COLO668 (cell line): ENCODE measurements around the gene SULF2.

ENCODE experiments used
- DNase-seq: peaks from one replicate; lab custom pipeline; 2025; ENCODE audit not compliant: unreplicated experiment; lab: John Stamatoyannopoulos, UW

Gene SULF2

DNA sequence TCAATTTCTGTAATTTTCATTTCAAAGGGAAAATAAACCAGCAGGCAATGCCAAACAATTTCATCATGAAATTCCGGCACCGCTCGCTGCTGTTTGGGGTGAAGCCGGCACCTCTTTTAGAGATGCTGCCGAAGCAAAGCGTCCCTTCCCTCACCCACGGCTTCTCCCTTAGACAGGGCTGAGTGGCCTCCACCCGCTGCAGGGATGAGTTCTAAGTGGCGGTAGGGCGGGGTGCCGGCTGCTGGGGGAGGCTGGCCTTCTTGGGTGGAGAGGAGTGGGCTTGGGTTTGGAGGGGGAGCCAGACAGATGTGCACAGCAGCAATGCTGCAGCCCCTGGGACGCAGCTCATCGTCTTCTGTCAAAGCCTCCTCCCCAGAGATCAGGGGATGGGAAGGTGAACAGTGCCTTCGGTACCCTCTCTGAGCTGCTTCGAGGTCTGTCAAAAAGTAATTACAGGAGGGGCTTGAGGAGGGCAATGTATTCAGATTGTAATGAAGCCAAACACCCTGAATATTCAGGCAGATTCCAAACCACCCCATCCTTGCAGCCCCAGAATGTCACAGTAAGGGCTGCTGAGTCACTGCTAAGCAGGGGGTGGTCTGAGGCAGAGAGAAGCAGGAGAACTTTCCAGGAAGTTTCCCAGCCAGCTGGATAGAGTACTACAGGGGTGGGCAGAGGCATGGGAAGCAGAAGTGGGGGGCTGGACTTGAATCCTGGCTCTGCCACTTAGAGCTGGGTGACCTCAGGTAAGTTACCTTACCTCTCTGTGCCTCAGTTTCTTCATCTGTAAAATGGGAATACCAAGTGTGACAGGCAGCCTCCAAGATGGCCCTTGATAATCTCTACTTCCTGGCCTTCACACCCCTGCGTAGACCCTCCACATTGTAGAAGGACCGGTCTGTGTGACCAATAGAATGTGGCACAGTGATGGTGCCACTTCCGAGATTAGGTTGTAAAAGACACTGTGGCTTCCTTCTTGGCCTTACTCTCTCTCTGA, 96.6 kb downstream of the SULF2 start:
- DNase-seq: no peak

DNA sequence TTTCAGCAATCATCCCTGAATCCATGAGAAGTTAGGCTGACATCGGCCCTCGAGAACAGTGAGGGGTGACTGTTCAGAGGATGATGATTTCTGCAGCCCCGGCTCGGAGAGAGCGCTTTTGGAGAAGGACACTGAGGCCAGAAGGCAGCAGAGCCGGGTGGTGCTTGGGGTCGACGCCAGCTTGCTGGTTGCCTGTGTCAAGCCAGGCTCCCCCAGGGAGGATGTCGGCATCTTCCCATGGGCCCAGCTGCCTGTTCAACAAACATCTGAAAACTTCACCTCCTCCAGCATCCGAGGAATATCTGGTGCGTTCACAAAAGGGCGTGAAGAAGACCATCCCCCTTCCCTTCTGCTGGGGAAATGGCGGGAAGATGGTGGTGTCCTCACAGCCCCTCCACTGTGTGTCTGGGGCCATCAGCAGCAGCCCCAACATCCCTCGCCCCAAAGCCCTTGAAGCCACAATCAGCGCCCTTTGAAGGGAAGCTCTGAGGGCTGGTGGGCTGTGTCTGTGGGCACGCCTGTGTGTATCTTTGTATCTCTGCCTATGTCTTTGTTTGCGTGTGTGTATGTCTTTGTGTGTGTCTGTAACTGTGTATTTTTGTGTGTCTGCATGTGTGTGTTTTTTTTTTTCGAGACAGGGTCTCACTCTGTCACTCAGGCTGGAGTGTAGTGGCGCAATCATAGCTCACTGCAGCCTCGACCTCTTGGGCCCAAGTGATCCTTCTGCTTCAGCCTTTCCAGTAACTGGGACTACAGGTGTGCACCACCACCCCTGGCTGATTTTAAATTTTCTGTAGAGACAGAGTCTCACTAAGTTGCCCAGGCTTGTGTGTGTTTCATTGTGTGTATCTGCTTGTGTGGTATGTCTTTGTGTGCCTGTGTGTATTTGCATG, 97.9 kb downstream of the SULF2 start:
- no peak for DNase-seq

DNA sequence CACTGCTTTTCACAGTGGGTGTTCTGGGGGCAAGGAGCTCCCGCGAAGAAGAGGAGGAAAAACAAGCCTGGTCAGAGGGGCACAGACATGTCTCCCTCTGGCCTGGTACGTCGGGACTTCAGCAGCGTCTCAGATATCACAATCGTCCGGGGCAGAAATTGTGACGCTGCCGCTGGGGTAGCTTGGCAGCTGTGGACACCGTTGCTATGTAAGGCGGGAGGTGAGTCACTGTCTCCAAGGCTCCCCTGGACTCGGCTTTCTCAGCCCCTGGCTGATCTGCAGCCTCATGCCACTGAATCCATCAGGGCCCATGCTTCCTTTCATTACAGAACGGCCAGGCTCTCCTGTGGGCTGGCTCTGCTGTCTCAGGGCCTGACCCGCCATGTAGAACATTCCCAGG, 98.7 kb downstream of the SULF2 start:
- DNase-seq: peak; percentile 41

DNA sequence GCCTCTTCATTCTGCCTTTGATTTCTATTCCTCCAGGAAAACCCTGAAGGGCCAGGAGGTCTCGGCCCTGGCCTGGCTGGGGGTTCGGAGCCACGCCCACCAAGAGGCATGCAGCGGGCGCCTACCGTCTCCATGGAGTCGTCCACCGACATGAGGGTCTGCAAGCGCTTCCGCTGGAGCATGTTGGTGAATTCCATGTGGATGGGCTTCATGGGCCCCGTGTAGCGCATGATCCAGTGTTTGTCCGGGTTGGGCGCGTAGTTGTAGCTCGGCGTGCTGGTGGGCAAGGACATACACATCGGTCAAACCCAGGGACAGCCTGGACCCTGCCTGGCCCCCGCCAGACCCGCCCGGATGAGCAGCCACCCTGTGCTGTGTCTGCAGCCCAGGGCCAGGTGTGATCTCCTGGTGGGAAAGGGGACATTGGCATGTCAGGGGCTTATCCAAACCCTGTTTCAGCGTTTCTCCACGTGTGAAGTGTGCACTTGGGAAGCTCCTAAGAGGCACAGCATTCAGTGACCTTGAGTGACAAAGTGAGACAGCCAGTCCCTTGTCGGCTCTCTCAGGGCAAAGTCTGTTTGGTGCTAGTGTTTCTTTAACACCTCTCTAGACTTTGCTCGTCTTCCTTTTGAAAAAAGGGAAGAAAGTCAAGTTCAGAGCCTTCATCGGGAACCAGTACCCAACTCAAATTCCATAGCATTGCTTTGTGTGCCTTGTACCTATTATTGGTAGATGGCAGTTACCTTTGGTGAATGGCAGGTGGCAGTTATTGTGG, 100.8 kb downstream of the SULF2 start:
- no peak for DNase-seq

DNA sequence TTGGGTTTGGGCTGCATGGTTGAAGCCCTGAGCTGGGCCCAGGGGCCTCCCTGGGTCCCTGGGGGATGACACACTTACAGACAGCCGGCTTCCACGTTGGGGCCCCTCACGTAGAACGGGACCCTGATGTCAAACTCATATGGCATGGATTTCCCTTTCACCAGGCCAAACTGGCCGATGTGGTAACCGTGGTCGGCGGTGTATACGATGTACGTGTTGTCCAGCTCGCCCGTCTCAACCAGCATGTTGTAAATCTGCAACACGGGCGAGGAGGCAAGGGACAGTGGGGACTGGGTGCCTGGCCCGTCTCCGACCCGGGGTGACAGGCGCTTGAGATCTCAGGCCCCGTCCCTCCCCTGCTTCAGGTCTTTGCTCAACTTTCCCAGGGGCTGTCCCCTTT, 102.4 kb downstream of the SULF2 start:
- no peak for DNase-seq

DNA sequence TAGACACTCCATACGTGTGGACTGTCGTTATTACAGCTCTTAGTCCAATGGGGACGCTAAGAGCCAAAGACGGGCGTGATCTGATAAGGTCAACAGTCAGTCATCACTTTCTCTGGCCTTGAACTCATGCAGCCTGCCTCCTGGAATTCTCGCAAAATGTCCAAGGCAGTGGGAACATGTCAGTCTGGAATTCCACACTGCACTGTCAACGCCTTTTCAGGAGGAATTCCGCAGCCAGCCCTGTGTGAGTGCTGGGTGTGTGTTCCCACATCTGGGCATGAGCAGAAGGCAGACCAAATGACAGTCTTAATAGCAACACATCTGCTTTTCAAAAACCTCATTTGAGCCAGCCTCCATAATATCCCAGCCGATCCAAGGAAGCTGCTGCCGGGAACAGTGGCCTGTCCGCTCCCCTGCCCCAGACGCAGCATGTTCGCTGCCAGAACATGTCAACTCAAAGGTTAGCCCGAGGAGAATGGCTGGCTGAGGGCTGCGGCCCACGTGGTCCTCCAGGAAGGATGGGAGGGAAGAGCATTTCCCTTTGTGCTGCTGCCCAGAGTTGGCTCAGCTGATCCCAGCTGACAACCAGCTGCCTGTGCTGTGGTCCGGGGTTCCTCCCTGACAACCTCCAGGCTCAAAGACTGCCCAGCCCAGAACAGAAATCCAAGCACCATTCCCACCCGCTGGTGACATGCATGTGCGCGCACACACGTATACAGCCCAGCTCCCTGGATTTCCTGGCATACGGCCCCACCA, 103.1 kb downstream of the SULF2 start:
- no peak for DNase-seq

DNA sequence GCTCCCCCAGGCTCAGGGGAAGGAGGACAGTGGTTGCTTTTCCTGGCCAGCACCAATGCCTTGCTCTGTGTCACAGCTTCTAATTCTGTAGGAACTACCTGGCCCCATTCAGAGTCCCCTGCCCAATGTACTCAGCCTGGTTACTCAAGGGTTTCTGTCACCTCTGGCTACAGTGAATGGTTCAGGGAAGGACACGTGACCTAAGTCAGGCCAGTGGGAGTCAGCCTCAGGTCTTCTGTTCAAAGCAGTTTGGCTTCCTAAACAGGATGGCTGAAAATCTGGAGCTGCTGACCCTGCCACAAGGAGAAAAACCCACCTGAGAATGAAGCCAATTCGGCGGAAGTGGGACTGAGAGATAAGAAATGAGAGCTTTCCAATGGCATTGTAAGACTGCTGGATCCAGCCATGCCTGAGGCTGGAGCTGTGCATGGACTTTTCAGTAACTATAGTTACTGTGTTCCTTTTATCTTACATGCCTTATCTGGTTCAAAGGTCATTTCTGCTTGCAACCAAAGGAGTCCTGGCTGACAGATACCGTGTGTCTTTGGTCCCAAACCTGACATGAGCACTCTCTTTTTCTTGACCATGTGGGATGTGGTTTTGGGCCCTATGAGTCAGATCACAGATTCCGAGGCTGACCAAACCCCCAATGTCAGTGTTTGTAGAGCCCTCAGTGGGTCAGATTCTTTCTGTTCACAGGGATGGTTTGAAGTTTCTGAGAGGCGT, 104.3 kb downstream of the SULF2 start:
- DNase-seq: no peak

DNA sequence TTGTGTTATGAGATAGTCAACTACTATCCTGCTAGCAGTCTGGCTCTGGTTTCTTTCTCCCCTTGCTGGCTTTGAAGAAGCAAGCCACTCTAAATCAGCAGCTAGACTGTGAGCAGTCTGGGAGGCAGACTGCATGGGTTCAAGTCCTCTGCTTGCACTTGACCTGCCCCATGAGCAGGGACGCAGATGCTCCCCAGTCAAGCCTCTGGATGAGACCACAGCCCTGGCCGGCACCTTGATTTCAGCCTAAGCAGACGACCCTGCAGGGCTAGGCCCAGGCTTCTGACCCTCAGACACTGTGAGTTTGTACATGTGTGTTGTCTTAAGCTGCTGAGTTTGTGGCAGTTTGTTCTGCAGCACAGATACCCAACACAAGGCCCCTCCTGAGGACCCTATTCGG, 105.8 kb downstream of the SULF2 start:
- DNase-seq: no peak

DNA sequence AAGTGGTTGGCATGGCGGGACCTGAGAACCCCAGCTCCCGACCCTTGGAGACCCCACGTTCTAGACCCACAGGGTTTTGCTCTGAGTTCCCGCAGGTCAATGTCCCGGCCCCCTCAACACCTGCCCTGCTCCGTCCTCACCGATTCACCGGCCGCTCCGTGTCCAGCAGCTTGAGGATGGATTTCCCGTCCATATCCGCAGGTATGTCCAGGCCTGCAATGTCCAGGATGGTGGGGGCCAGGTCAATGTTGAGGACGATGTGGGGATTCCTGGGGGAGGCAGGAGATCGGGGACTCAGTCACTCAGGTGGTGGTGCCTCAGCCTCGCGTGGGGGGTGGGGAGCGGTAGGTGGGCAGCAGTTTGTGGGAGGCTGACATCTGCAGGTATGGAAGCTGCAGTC, 106.7 kb downstream of the SULF2 start:
- no peak for DNase-seq

DNA sequence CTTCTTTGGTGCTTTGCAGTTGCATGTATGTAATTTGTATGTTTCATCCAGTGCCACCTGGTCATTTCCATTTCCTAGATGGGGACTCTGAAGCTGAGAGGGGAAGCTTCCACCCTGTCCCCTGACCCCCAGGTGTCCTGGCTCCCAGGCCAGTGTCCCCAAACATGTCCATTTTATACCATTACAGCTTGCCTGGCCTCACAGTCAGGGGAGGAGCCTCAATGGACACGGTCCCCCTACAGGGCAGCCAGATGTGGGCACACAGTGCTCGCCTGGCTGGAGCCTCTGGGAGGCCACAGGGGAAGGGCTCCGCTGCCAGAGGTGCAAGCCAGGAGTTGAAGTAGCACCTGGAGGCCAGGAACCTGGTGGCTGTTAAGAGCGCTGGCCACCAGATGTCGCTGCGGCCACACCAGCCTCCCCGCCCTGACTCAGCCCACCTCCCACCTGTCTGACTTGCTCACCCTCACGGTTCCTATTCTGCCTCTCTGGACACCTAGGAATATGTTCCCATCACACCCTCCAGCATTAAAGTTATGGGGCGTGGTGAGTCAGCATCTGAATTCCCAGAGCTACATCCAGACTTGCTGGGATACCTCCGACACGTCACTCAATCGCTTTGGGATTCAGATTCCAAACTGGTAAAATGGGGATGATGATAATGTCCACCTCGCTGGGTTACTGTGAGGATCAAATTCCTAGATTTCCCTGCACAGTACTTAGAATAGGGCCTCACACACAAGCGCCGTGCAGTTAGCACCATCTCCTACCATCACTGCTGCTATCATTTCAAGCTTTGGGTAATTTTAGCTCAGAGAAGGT, 107.4 kb downstream of the SULF2 start:
- DNase-seq: peak; percentile 65

DNA sequence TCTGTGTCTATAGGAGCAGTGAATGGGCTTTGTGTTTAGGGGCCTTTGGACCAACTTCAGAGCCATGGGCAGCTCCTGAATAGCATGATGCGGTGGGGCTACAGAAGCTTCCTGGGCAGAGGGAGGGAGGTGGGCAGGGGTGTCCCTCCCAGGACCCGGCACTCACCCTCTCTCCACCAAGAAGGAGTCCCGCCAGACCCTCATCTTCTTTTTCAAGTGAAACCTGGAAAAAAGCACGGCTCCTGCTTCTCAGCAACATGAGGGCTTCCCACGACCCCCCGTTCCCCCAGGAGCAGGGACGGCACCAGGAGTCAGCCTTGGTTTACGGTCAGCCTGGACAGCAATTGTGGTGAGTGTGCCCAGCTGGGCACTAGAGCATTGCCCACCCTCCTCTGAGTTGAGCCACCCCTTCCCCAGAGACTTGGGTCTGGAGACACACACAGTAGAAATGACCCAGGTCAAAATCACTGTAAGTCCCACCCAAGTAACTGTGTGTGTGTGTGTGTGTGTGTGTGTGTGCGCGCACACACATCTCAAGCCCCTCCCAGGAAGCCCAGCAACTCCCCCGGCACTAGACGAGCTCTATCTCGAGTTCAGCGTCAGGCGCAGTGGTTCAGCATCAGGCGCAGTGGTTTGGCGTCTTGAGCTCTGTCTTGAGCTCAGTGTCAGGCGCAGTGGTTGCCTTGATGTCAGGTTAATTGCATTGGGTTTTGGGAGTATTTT, 108.2 kb downstream of the SULF2 start:
- no peak for DNase-seq

DNA sequence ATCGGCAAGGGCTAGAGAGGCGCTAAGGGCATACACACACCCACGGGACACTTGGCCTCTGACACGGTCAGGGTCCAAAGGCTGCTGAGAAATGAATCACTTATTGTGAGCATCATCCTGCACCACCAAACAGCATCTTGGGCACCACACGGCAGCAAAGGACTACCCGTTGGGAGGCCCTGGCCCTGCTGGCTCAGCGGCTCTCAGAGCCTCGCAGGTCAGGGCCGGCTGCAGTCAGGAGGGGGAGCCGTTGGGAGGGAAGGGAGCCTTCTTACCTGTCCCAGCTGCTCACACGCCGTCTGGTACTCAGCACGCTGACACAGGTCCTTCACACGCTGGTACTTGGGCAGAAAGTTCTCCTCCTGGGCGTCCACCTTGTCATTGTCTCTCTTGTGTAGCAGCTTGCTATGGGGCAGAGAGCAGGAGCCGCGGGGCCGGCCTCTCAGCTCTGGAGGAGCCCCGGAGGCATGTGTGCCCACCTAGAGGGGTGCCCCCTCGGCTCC, 109.0 kb downstream of the SULF2 start:
- peak; percentile 21 for DNase-seq

DNA sequence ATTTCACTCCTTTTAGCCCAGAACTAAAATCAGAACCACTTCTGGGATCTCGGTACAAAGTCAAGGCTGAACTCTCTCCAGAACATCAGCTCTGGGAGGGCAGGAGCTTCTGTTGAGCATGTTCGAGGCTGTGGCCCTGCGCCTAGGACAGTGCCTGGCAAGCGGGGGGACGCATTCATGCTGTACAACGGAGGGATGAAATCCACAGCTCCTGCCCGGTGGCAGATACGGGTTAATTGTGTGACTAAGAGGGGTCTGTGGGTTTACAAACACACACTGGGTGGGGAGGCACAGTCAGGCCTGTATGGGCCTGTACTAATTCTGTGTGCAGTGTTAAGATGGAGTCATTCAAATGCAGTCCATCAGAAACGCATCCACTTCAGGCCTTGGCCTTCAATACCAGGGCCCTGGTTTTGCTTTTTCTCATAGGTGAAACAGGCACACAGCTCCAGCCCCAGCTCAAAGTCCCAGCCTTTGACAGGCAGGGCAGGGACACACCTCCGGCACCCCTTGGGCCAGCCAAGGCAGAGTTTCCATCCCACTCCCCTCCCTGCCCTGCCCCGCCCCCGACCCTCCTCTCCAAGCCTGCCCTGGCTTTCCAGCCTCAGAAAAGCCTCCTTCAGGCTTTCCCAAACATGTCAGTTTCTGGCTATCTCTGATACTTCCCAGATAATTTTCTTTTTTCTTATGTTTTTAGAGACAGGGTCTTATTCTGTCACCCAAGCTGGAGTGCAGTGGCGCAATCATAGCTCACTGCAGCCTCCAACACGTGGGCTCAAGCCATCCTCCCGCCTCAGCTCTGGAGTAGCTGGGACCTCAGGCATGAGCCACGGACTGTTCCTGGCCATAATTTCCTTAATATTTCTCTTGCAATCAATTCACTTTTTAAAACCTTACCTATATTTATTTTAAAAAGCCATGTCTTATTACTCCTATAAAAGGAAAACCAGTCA, 109.8 kb downstream of the SULF2 start:
- DNase-seq: no peak

DNA sequence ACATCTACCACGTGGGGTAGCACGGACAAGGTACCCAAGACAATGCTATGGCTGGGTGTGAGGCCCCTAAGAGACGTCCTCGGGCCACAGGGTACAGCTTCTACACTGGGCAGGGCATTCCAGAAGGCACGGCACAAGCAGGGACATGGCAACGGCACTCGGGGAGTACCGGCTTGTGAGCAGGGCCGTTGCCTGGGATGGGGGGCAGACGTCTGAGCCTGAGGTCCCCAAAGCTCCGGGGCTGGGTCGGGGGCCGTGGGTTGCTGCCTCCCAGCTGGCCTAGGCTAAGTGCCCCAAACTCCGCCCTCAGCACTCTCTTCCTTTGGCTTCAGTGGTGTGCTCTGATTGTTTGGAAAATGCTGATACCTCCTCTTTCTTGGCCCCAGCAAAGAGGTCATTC, 110.6 kb downstream of the SULF2 start:
- DNase-seq: no peak

DNA sequence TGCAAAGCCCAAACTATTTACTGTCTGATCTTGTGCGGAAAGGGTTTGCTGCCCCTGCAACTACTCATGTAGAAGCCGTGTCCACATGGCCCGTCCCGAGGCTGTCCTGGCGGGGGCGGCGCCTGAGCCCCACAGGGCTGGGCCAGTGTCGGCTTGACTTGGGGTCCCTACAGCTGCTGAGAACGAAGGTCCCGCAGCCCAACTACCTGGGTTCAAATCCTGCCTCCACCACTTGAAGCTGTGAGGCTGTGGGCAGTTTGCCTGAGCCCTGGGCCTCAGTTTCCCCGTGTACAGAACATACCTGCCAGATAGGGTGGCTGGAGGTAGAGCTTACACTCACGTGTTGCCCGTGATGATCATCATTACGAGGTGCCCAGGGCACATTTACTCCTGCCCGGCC, 111.1 kb downstream of the SULF2 start:
- DNase-seq: no peak

DNA sequence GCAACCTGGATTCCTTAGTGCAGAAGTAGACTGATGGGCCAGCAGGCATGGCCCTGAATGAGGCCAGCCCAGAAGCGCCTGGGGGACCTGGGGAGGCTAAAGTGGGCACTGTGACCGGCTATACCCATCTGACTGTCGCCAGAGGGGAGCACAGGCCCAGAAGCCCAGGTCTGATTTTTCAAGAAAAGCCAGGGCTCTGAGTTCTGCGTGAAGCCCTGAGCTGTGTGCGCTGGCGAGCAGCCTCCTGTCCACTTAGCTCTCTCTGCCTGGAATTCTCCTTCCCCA, 111.7 kb downstream of the SULF2 start:
- DNase-seq: no peak
